HepG2 (cell line): ENCODE measurements around the gene DDX1. TPM values are rescaled to one million over a fixed set of nuclear protein-coding genes. Genes with fewer than 3 reads are reported as not detected.

Experiments
- ATAC-seq: fragments of 200-7000 bp; cut with Tn5 transposase; 3 replicates; pipeline ENCODE4 v1.9.1; 2020; ENCODE audit warnings: mild to moderate bottlenecking, moderate library complexity
- BruUV-seq: library from RNA; stranded (reverse); fragments of 400-500 nt; replicated peaks from 2 replicates; lab custom pipeline; 2021; lab: Mats Ljungman, UMichigan
- CTCF ChIA-PET: fragments of 300-600 bp; formaldehyde crosslinking; extraction: SDS; loops from one replicate; lab custom pipeline; 2021; ENCODE audit warnings: low total read pairs, inconsistent platforms, low intra/inter-chr PET ratio; lab: Yijun Ruan, JAX
- POLR2A ChIA-PET: fragments of 350-600 bp; sonication (Branson Sonifier 250); formaldehyde crosslinking; loops from one replicate; lab custom pipeline; 2020; ENCODE audit warnings: antibody characterized with exemption, inconsistent platforms; lab: Yijun Ruan, JAX
- DNase-seq: peaks from one replicate; pipeline ENCODE4 v3.0.0-alpha.2; 2015; ENCODE audit warnings: low spot score
- FAIRE-seq: peaks from 3 replicates; lab custom pipeline; 2011; peaks lifted over from hg19 to GRCh38; lab: Jason Lieb, UNC
- H2AFZ ChIP-seq: one replicate; pipeline ENCODE4 v1.6.1; 2011; ENCODE audit warnings: low read length, inconsistent platforms
- H3K27ac ChIP-seq: fragments of 300-600 bp; 3 replicates; pipeline ENCODE4 v1.8.0; 2011; ENCODE audit warnings: mixed run types, mild to moderate bottlenecking, mixed read lengths, low read length, inconsistent platforms; ENCODE audit not compliant: insufficient read depth; ENCODE audit errors: extremely low read length
- H3K27me3 ChIP-seq, 2 experiments: fragments of 200-600 bp in 1 of 2; 2 replicates in 1 of 2; 3 replicates in 1 of 2; pipeline versions ENCODE4 v1.6.0 to v1.8.0; 2011; ENCODE audit warnings: low read length in 2 of 2, mild to moderate bottlenecking in 2 of 2, moderate library complexity in 2 of 2, inconsistent platforms in 1 of 2; ENCODE audit not compliant: insufficient read depth in 2 of 2, control insufficient read depth in 1 of 2
- H3K36me3 ChIP-seq, 2 experiments: fragments of 200-600 bp in 1 of 2; replicated peaks in 1 of 2; 2 replicates in 1 of 2; 3 replicates in 1 of 2; pipeline versions ENCODE4 v1.5.1 to v1.8.0; 2011; ENCODE audit warnings: low read length in 2 of 2, inconsistent platforms in 1 of 2; ENCODE audit not compliant: insufficient read depth in 2 of 2, control insufficient read depth in 1 of 2
- H3K4me1 ChIP-seq: 2 replicates; pipeline ENCODE4 v1.5.1; 2012; ENCODE audit warnings: low read length, inconsistent platforms; ENCODE audit not compliant: insufficient read depth
- H3K4me2 ChIP-seq: 2 replicates; pipeline ENCODE4 v1.6.0; 2011; ENCODE audit warnings: low read depth, low read length, inconsistent platforms
- H3K4me3 ChIP-seq, 3 experiments: fragments of 200-600 bp in 1 of 3; sonication (generic), shearing (Covaris generic) in 1 of 3; replicated peaks in 1 of 3; 2 replicates each; pipeline ENCODE4 v1.5.1; 2011 to 2016; ENCODE audit warnings: low read length in 3 of 3, inconsistent platforms in 2 of 3, low read depth in 2 of 3, mild to moderate bottlenecking in 2 of 3, control low read depth in 1 of 3, mixed read lengths in 1 of 3; ENCODE audit not compliant: insufficient read depth in 1 of 3
- H3K79me2 ChIP-seq: one replicate; pipeline ENCODE4 v1.6.1; 2011; ENCODE audit warnings: low read length, inconsistent platforms; ENCODE audit not compliant: insufficient read depth
- H3K9ac ChIP-seq: 2 replicates; pipeline ENCODE4 v1.6.0; 2011; ENCODE audit warnings: mild to moderate bottlenecking, low read depth, low read length, inconsistent platforms; ENCODE audit not compliant: insufficient read depth
- H3K9me3 ChIP-seq: 2 replicates; pipeline ENCODE4 v1.5.1; 2012; ENCODE audit warnings: mild to moderate bottlenecking, low read length
- H4K20me1 ChIP-seq: 2 replicates; pipeline ENCODE4 v1.6.0; 2011; ENCODE audit warnings: inconsistent platforms, mild to moderate bottlenecking, low read length, moderate library complexity; ENCODE audit not compliant: insufficient read depth
- ATM ChIP-seq: fragments of 450-650 bp; IDR thresholded peaks from 2 replicates; pipeline ENCODE4 v1.7.1; 2017; ENCODE audit warnings: mild to moderate bottlenecking, borderline replicate concordance
- ATRX ChIP-seq: sonication (generic); formaldehyde crosslinking; IDR thresholded peaks from 2 replicates; pipeline ENCODE4 v1.4.0; 2020; ENCODE audit warnings: missing genetic modification reagents, borderline replicate concordance
- GTF2F1 ChIP-seq: fragments of 150-350 bp; IDR thresholded peaks from 2 replicates; pipeline ENCODE4 v1.6.1; 2014; ENCODE audit warnings: low read length
- HDAC6 ChIP-seq: fragments of 200-600 bp; sonication (generic); IDR thresholded peaks from 2 replicates; pipeline ENCODE4 v1.7.0; 2017; ENCODE audit warnings: mild to moderate bottlenecking, antibody characterized with exemption, low read length, low read depth
- HNRNPUL1 ChIP-seq: fragments of 200-400 bp; formaldehyde crosslinking; IDR thresholded peaks from 2 replicates; pipeline ENCODE4 v1.6.1; 2017; ENCODE audit warnings: low read depth, mild to moderate bottlenecking, low read length, moderate library complexity
- NFKBIZ ChIP-seq: IDR thresholded peaks from 2 replicates; pipeline ENCODE4 v1.6.1; 2018; ENCODE audit warnings: missing genetic modification reagents, missing compliant biosample characterization
- RAD21 ChIP-seq: fragments of 450-650 bp; formaldehyde crosslinking; IDR thresholded peaks from 2 replicates; pipeline ENCODE4 v1.5.0; 2020; ENCODE audit warnings: mild to moderate bottlenecking
- SAP130 ChIP-seq: IDR thresholded peaks from 2 replicates; pipeline ENCODE4 v1.6.1; 2016; ENCODE audit warnings: low read depth
- ZFX ChIP-seq: sonication (generic); formaldehyde crosslinking; IDR thresholded peaks from 2 replicates; pipeline ENCODE4 v1.4.0; 2020; ENCODE audit warnings: mild to moderate bottlenecking, low read depth, missing genetic modification reagents, moderate library complexity
- ZNF260 ChIP-seq: sonication (generic); formaldehyde crosslinking; IDR thresholded peaks from 2 replicates; pipeline ENCODE4 v1.4.0; 2020; ENCODE audit warnings: missing genetic modification reagents, low read depth, mild to moderate bottlenecking, borderline replicate concordance
- ZNF556 ChIP-seq: sonication (generic); formaldehyde crosslinking; IDR thresholded peaks from 2 replicates; pipeline ENCODE4 v1.4.0; 2020; ENCODE audit warnings: mild to moderate bottlenecking, missing genetic modification reagents, borderline replicate concordance
- ZNF644 ChIP-seq: IDR thresholded peaks from 2 replicates; pipeline ENCODE4 v1.6.1; 2016; ENCODE audit warnings: low read depth
- ZNF749 ChIP-seq: sonication (generic); formaldehyde crosslinking; IDR thresholded peaks from 2 replicates; pipeline ENCODE4 v1.8.0; 2022; ENCODE audit warnings: mild to moderate bottlenecking, missing genetic modification reagents, moderate library complexity, borderline replicate concordance
- ZNF841 ChIP-seq: sonication (generic); formaldehyde crosslinking; IDR thresholded peaks from 2 replicates; pipeline ENCODE4 v1.8.1; 2023; ENCODE audit warnings: missing genetic modification reagents, borderline replicate concordance
- WGBS: methylation state at CpG from one replicate; pipeline ENCODE4 v1.1.6; 2017; ENCODE audit warnings: low lambda C conversion rate; 5-methylcytosine and 5-hydroxymethylcytosine counted together
- in situ Hi-C: cut with HindIII; loops from 2 replicates; pipeline ENCODE4 v1.10.0; 2017; ENCODE audit warnings: low pct_unique_long_range_greater_than_20kb; ENCODE audit not compliant: extremely low pct_ligation_motif_present
- intact Hi-C: fragments of 100-400 bp; cut with micrococcal nuclease; formaldehyde crosslinking; loops from one replicate; pipeline ENCODE4 v1.10.0; 2022; ENCODE audit not compliant: unreplicated experiment
- polyA plus RNA-seq, 8 experiments: library from polyadenylated mRNA; depleted of rRNA in 3 of 8; stranded (reverse) in 7 of 8; unstranded in 1 of 8; fragments of >200 nt; fragmentation: Illumina TruSeq in 4 of 8; extraction: Trizol in 4 of 8; gene quantifications; 2 replicates each; pipeline versions ENCODE4 v1.2.1 to v1.2.3, GENCODE V29; 2011 to 2016; ENCODE audit warnings: low read depth in 4 of 8, missing spikeins in 1 of 8, mixed read lengths in 1 of 8; ENCODE audit not compliant: insufficient read depth in 1 of 8
- total RNA-seq, 5 experiments: library from RNA; depleted of rRNA; stranded (reverse); fragments of >200 nt; fragmentation: Illumina TruSeq; extraction: Trizol; gene quantifications; 2 replicates each; pipeline ENCODE4 v1.2.3, GENCODE V29; 2016; ENCODE audit warnings: low read depth in 1 of 5
- TF ChIP-seq, protein P1 (sequence below): sonication (generic); formaldehyde crosslinking; IDR thresholded peaks from 2 replicates; pipeline ENCODE4 v1.9.0; 2021; ENCODE audit warnings: missing genetic modification reagents, borderline replicate concordance
- TF ChIP-seq, protein P2 (sequence below): sonication (generic); formaldehyde crosslinking; IDR thresholded peaks from 2 replicates; pipeline ENCODE4 v1.5.0; 2020; ENCODE audit warnings: mild to moderate bottlenecking, missing genetic modification reagents, moderate library complexity
- TF ChIP-seq, protein P3 (sequence below): sonication (generic); formaldehyde crosslinking; IDR thresholded peaks from 2 replicates; pipeline ENCODE4 v1.4.0; 2020; ENCODE audit warnings: low read depth, mild to moderate bottlenecking, missing genetic modification reagents
- TF ChIP-seq, protein P4 (sequence below): sonication (generic); formaldehyde crosslinking; IDR thresholded peaks from 2 replicates; pipeline ENCODE4 v1.5.0; 2020; ENCODE audit warnings: mild to moderate bottlenecking, missing genetic modification reagents

Gene DDX1
- total and polyA plus RNA-seq, 2 of the 13 experiments (the other 11 are each of a cell fraction or from before 2014, with no cell fraction given) = 81.6 to 130 TPM

DNA sequence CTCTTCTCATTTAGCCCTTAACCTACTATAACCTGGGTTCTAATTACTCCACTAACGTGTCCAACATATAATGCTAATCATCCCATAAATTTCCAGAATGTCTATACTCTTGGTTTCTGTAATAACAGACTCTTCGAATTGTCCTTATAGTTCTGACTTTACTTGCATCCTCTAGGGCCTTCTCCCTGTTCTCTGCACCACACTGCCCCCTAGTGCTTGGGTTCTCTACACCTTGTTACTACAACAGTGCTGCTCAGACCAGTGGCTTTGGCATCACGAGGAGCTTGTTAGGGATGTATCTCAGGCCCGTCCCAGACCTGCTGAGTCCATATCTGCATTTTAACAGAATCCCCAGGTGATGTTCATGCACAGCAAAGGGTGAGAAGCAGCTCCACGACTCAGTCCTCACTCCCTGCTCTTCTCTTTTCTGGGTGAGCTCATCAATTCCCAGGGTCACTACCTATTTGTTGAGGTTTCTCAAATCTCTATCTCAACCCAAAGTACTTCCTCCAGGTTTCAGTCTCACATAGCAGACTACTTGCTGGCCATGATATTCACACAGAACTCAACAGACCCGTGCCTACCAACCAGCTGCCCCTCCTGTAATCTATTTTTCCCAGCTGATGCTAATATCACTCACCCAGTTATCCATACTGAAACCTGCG lies 14.5 kb upstream of the DDX1 start:
- POLR2A ChIA-PET = interaction anchor here (1.0 kb wide), 2 partner anchors 14 to 16 kb away, joined by 3 to 7 read pairs; partner anchors contain the start of gene NBAS
- Histone ChIP-seq H3K9ac (no peak overlapping the region), H3K4me2 (no peak overlapping the region), H3K9me3 (no peaks in the 10 kb centered on the region), H3K27ac (no peak overlapping the region), H2AFZ (no peak overlapping the region), H3K4me1 (peaks cover 68% of the 10 kb centered on the region), H3K4me3 (no peak overlapping the region), H3K27me3 (no peaks in the 10 kb centered on the region), H3K36me3 (no peaks in the 10 kb centered on the region), H4K20me1 (no peaks in the 10 kb centered on the region), H3K79me2 (no peaks in the 10 kb centered on the region)
- BruUV-seq = no TSS peak
- CTCF ChIA-PET = interaction anchor here (1.1 to 1.4 kb wide), 2 partner anchors 31 to 146 kb away, joined by 3 to 7 read pairs; no protein-coding TSS in a partner anchor
- peak; percentile 92 for ATAC-seq
- DNase-seq = peak; percentile 85
- WGBS = 15% methylated on average over 7 of the region's 7 CpGs
- peak; percentile 94 for FAIRE-seq
- intact Hi-C loops = loop anchor here (1.0 to 10.0 kb wide), 3 partner anchors 146 to 522 kb away; no protein-coding TSS in a partner anchor
- in situ Hi-C loops = loop anchor here (25.0 kb wide), 3 partner anchors 565 to 940 kb away; partner anchors contain the start of gene LRATD1
- TF ChIP-seq, protein P1, sequence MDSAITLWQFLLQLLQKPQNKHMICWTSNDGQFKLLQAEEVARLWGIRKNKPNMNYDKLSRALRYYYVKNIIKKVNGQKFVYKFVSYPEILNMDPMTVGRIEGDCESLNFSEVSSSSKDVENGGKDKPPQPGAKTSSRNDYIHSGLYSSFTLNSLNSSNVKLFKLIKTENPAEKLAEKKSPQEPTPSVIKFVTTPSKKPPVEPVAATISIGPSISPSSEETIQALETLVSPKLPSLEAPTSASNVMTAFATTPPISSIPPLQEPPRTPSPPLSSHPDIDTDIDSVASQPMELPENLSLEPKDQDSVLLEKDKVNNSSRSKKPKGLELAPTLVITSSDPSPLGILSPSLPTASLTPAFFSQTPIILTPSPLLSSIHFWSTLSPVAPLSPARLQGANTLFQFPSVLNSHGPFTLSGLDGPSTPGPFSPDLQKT (CRISPR knock-in tag) = no peak
- TF ChIP-seq NFKBIZ (CRISPR knock-in tag) (no peak), SAP130 (CRISPR knock-in tag) (0 out of 2 replicates have a peak, but pooled peaks have one; percentile 11), ZFX (CRISPR knock-in tag) (peak; percentile 51; the same call in 1 of the 2 replicates), ZNF749 (CRISPR knock-in tag) (no peak), ZNF644 (no peak), ATM (no peak), GTF2F1 (no peak), ZNF841 (CRISPR knock-in tag) (no peak), HDAC6 (no peak), ZNF556 (CRISPR knock-in tag) (no peak), ATRX (no peak), RAD21 (CRISPR knock-in tag) (peak; percentile 77), HNRNPUL1 (no peak), ZNF260 (no peak)
- TF ChIP-seq, protein P2, sequence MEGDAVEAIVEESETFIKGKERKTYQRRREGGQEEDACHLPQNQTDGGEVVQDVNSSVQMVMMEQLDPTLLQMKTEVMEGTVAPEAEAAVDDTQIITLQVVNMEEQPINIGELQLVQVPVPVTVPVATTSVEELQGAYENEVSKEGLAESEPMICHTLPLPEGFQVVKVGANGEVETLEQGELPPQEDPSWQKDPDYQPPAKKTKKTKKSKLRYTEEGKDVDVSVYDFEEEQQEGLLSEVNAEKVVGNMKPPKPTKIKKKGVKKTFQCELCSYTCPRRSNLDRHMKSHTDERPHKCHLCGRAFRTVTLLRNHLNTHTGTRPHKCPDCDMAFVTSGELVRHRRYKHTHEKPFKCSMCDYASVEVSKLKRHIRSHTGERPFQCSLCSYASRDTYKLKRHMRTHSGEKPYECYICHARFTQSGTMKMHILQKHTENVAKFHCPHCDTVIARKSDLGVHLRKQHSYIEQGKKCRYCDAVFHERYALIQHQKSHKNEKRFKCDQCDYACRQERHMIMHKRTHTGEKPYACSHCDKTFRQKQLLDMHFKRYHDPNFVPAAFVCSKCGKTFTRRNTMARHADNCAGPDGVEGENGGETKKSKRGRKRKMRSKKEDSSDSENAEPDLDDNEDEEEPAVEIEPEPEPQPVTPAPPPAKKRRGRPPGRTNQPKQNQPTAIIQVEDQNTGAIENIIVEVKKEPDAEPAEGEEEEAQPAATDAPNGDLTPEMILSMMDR (CRISPR knock-in tag) = peak; percentile 95
- TF ChIP-seq, protein P3, sequence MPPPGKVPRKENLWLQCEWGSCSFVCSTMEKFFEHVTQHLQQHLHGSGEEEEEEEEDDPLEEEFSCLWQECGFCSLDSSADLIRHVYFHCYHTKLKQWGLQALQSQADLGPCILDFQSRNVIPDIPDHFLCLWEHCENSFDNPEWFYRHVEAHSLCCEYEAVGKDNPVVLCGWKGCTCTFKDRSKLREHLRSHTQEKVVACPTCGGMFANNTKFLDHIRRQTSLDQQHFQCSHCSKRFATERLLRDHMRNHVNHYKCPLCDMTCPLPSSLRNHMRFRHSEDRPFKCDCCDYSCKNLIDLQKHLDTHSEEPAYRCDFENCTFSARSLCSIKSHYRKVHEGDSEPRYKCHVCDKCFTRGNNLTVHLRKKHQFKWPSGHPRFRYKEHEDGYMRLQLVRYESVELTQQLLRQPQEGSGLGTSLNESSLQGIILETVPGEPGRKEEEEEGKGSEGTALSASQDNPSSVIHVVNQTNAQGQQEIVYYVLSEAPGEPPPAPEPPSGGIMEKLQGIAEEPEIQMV (CRISPR knock-in tag) = no peak
- TF ChIP-seq, protein P4, sequence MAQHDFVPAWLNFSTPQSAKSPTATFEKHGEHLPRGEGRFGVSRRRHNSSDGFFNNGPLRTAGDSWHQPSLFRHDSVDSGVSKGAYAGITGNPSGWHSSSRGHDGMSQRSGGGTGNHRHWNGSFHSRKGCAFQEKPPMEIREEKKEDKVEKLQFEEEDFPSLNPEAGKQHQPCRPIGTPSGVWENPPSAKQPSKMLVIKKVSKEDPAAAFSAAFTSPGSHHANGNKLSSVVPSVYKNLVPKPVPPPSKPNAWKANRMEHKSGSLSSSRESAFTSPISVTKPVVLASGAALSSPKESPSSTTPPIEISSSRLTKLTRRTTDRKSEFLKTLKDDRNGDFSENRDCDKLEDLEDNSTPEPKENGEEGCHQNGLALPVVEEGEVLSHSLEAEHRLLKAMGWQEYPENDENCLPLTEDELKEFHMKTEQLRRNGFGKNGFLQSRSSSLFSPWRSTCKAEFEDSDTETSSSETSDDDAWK = no peak
